WTC11 (cell line): ENCODE measurements around the gene ROBO4.

Experiments
- ESRRA ChIP-seq: sonication (generic); formaldehyde crosslinking; IDR thresholded peaks from 2 replicates; pipeline ENCODE4 v1.8.1; 2022; ENCODE audit warnings: mild to moderate bottlenecking, missing genetic modification reagents, borderline replicate concordance
- MYBL2 ChIP-seq: sonication (generic); formaldehyde crosslinking; IDR thresholded peaks from 2 replicates; pipeline ENCODE4 v1.8.1; 2023; ENCODE audit warnings: mild to moderate bottlenecking, moderate library complexity, missing genetic modification reagents
- TF ChIP-seq, protein P1 (sequence below): fragments of 200-600 bp; IDR thresholded peaks from 2 replicates; pipeline ENCODE4 v1.8.0; 2022; ENCODE audit warnings: antibody characterized with exemption

DNA sequence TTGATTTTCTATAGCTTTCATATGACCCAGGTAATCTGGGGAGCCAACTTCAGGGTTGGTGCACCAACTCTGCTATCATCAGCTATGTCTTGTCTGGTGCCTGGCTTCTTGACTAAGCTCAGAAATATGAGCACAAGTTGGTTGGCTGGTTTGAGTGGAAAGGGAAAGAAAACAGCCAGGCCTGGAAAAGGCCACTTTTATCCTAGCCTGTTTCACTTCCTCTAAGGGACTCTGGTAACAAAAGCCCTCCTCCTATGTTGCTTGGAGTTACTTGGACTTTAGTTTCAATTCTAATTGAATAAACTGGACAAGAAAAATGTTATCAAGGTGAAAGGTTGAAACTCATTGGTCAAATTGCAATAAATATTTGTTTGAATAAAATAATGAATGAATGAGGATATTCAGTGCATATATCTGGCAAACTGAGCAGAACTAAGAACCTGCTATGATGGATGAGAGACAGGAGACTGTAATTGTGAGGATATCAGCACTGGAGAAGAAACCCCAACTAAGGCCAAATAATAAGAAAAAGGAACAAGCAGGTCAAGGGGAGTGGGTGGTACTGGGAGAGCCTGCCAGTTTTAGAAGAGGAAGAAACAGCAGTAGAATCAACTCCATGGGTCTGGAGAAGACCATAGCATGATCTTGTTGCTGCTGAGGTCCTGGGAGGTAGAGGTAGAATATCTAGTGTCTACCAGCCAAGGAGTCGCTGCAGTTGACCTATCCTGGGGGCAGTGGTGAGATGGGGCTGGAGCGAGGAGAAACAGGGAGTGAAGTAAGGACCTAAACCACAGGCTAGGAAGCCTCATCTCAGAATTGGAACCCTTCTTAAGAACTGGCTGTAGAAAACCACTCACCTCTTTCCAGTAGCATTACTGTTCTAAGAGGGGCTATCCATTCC, 8.2 kb downstream of the ROBO4 start:
- TF ChIP-seq MYBL2 (no peak), ESRRA (CRISPR knock-in tag) (no peak)
- TF ChIP-seq, protein P1, sequence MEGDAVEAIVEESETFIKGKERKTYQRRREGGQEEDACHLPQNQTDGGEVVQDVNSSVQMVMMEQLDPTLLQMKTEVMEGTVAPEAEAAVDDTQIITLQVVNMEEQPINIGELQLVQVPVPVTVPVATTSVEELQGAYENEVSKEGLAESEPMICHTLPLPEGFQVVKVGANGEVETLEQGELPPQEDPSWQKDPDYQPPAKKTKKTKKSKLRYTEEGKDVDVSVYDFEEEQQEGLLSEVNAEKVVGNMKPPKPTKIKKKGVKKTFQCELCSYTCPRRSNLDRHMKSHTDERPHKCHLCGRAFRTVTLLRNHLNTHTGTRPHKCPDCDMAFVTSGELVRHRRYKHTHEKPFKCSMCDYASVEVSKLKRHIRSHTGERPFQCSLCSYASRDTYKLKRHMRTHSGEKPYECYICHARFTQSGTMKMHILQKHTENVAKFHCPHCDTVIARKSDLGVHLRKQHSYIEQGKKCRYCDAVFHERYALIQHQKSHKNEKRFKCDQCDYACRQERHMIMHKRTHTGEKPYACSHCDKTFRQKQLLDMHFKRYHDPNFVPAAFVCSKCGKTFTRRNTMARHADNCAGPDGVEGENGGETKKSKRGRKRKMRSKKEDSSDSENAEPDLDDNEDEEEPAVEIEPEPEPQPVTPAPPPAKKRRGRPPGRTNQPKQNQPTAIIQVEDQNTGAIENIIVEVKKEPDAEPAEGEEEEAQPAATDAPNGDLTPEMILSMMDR, result no peak
